IMR-90 (cell line): ENCODE measurements around the gene AKT2. TPM values are rescaled to one million over a fixed set of nuclear protein-coding genes. Genes with fewer than 3 reads are reported as not detected.

Source experiments
- ATAC-seq: fragments of 200-7000 bp; cut with Tn5 transposase; 2 replicates; pipeline ENCODE4 v1.9.1; 2020; ENCODE audit warnings: low read depth, mild to moderate bottlenecking, moderate library complexity
- BruUV-seq: library from RNA; stranded (reverse); fragments of 400-500 nt; replicated peaks from 2 replicates; lab custom pipeline; 2021; lab: Mats Ljungman, UMichigan
- CTCF ChIA-PET: fragments of 300-600 bp; formaldehyde crosslinking; extraction: SDS; loops from one replicate; lab custom pipeline; 2021; ENCODE audit warnings: antibody characterized with exemption; lab: Yijun Ruan, JAX
- POLR2A ChIA-PET: fragments of 300-600 bp; sonication (Branson Sonifier 250); formaldehyde crosslinking; loops from one replicate; lab custom pipeline; 2022; ENCODE audit warnings: antibody characterized with exemption; ENCODE audit not compliant: unreplicated experiment; lab: Charles Lee
- DNase-seq: peaks from one replicate; pipeline ENCODE4 v3.0.0; 2013
- H2AFZ ChIP-seq: replicated peaks from 2 replicates; pipeline ENCODE3; 2013; ENCODE audit warnings: low read length, mild to moderate bottlenecking; ENCODE audit not compliant: poor library complexity
- H2AK5ac ChIP-seq: 2 replicates; pipeline ENCODE4 v1.6.1; 2013; ENCODE audit warnings: low read depth, low read length, inconsistent platforms
- H2AK9ac ChIP-seq: replicated peaks from 2 replicates; pipeline ENCODE3; 2013; ENCODE audit warnings: mild to moderate bottlenecking, low read depth, low read length, moderate library complexity; ENCODE audit not compliant: poor library complexity
- H2BK120ac ChIP-seq: 2 replicates; pipeline ENCODE4 v1.6.1; 2013; ENCODE audit warnings: low read depth, low read length, inconsistent platforms
- H2BK15ac ChIP-seq: 3 replicates; pipeline ENCODE4 v1.6.1; 2013; ENCODE audit warnings: low read depth, low read length, inconsistent platforms
- H2BK20ac ChIP-seq: 2 replicates; pipeline ENCODE4 v1.6.1; 2013; ENCODE audit warnings: low read depth, mild to moderate bottlenecking, inconsistent platforms, low read length, moderate library complexity
- H2BK5ac ChIP-seq: 2 replicates; pipeline ENCODE4 v1.6.1; 2013; ENCODE audit warnings: mild to moderate bottlenecking, low read depth, low read length, inconsistent platforms; ENCODE audit not compliant: poor library complexity, severe bottlenecking
- H3K14ac ChIP-seq: replicated peaks from 2 replicates; pipeline ENCODE4 v1.6.1; 2013; ENCODE audit warnings: low read depth, low read length, inconsistent platforms
- H3K18ac ChIP-seq: 2 replicates; pipeline ENCODE4 v1.6.1; 2013; ENCODE audit warnings: low read depth, low read length, control low read depth
- H3K23ac ChIP-seq: 2 replicates; pipeline ENCODE4 v1.6.1; 2013; ENCODE audit warnings: low read depth, low read length, inconsistent platforms
- H3K27ac ChIP-seq: 2 replicates; pipeline ENCODE4 v1.5.1; 2013; ENCODE audit warnings: mild to moderate bottlenecking, control low read depth, low read length; ENCODE audit not compliant: insufficient read depth
- H3K27me3 ChIP-seq: 2 replicates; pipeline ENCODE4 v1.6.1; 2013; ENCODE audit warnings: low read length; ENCODE audit not compliant: control insufficient read depth, insufficient read depth
- H3K36me3 ChIP-seq: 2 replicates; pipeline ENCODE4 v1.6.1; 2013; ENCODE audit warnings: low read length, mixed read lengths; ENCODE audit not compliant: control insufficient read depth, insufficient read depth
- H3K4ac ChIP-seq: 2 replicates; pipeline ENCODE4 v1.6.1; 2013; ENCODE audit warnings: low read depth, low read length, inconsistent platforms
- H3K4me1 ChIP-seq: 2 replicates; pipeline ENCODE4 v1.6.1; 2013; ENCODE audit warnings: low read length, mixed read lengths; ENCODE audit not compliant: control insufficient read depth, insufficient read depth
- H3K4me2 ChIP-seq: 2 replicates; pipeline ENCODE4 v1.6.1; 2013; ENCODE audit warnings: low read depth, mild to moderate bottlenecking, control low read depth, low read length, moderate library complexity
- H3K4me3 ChIP-seq: 2 replicates; pipeline ENCODE4 v1.5.1; 2013; ENCODE audit warnings: low read depth, mild to moderate bottlenecking, control low read depth, low read length, moderate library complexity; ENCODE audit not compliant: insufficient read depth
- H3K56ac ChIP-seq: 2 replicates; pipeline ENCODE4 v1.6.1; 2013; ENCODE audit warnings: low read length, inconsistent platforms; ENCODE audit not compliant: insufficient read depth; ENCODE audit errors: extremely low read depth
- H3K79me1 ChIP-seq, 2 experiments: 2 replicates each; pipeline ENCODE4 v1.6.1; 2013; ENCODE audit warnings: low read length in 2 of 2, inconsistent platforms in 1 of 2, low read depth in 1 of 2
- H3K9ac ChIP-seq: 2 replicates; pipeline ENCODE4 v1.6.1; 2013; ENCODE audit warnings: low read depth, low read length, control low read depth
- H3K9me1 ChIP-seq: 2 replicates; pipeline ENCODE4 v1.6.1; 2013; ENCODE audit warnings: low read length, inconsistent platforms; ENCODE audit not compliant: insufficient read depth
- H3K9me3 ChIP-seq: 2 replicates; pipeline ENCODE4 v1.6.1; 2013; ENCODE audit warnings: low read length; ENCODE audit not compliant: control insufficient read depth, insufficient read depth
- H4K20me1 ChIP-seq: 2 replicates; pipeline ENCODE4 v1.6.1; 2013; ENCODE audit warnings: low read length, inconsistent platforms; ENCODE audit not compliant: insufficient read depth
- H4K5ac ChIP-seq: 2 replicates; pipeline ENCODE4 v1.6.1; 2013; ENCODE audit warnings: mild to moderate bottlenecking, low read depth, low read length, control low read depth
- H4K8ac ChIP-seq, 2 experiments: 2 replicates each; pipeline ENCODE4 v1.6.1; 2013; ENCODE audit warnings: low read depth in 2 of 2, low read length in 2 of 2, control low read depth in 1 of 2, inconsistent platforms in 1 of 2
- H4K91ac ChIP-seq: 2 replicates; pipeline ENCODE4 v1.6.1; 2013; ENCODE audit warnings: low read depth, low read length, inconsistent platforms; ENCODE audit not compliant: insufficient read depth
- BHLHE40 ChIP-seq: fragments of 150-350 bp; IDR thresholded peaks from 2 replicates; pipeline ENCODE4 v1.6.1; 2016; ENCODE audit warnings: mild to moderate bottlenecking, low read depth, low read length
- CEBPB ChIP-seq: IDR thresholded peaks from 2 replicates; pipeline ENCODE4 v1.6.1; 2012; ENCODE audit warnings: low read depth, low read length, improper control_type of control experiment
- CHD1 ChIP-seq: IDR thresholded peaks from 2 replicates; pipeline ENCODE4 v1.6.1; 2012; ENCODE audit warnings: low read depth, low read length, improper control_type of control experiment
- FOS ChIP-seq: fragments of 150-350 bp; IDR thresholded peaks from 2 replicates; pipeline ENCODE4 v1.6.1; 2016; ENCODE audit warnings: low read depth, low read length
- MAFK ChIP-seq: IDR thresholded peaks from 2 replicates; pipeline ENCODE4 v1.6.1; 2012; ENCODE audit warnings: low read depth, low read length, improper control_type of control experiment
- MAZ ChIP-seq: IDR thresholded peaks from 2 replicates; pipeline ENCODE4 v1.6.1; 2012; ENCODE audit warnings: low read depth, mild to moderate bottlenecking, low read length, improper control_type of control experiment, moderate library complexity, borderline replicate concordance
- MXI1 ChIP-seq: IDR thresholded peaks from 2 replicates; pipeline ENCODE4 v1.6.1; 2012; ENCODE audit warnings: low read depth, mild to moderate bottlenecking, low read length, moderate library complexity, borderline replicate concordance
- NFE2L2 ChIP-seq: fragments of 150-350 bp; IDR thresholded peaks from 2 replicates; pipeline ENCODE4 v1.6.1; 2016; ENCODE audit warnings: low read depth, mild to moderate bottlenecking, low read length
- POLR2A ChIP-seq: IDR thresholded peaks from 2 replicates; pipeline ENCODE4 v1.6.1; 2012; ENCODE audit warnings: mild to moderate bottlenecking, low read depth, low read length
- RAD21 ChIP-seq: IDR thresholded peaks from 2 replicates; pipeline ENCODE4 v1.6.1; 2012; ENCODE audit warnings: low read length, improper control_type of control experiment
- RCOR1 ChIP-seq: IDR thresholded peaks from 2 replicates; pipeline ENCODE4 v1.6.1; 2012; ENCODE audit warnings: mild to moderate bottlenecking, low read length, improper control_type of control experiment; ENCODE audit not compliant: insufficient replicate concordance
- RFX5 ChIP-seq: IDR thresholded peaks from 2 replicates; pipeline ENCODE4 v1.8.0; 2012; ENCODE audit warnings: low read depth, mild to moderate bottlenecking, low read length, moderate library complexity
- SMC3 ChIP-seq: fragments of 150-350 bp; IDR thresholded peaks from 2 replicates; pipeline ENCODE4 v1.6.1; 2016; ENCODE audit warnings: low read depth, mild to moderate bottlenecking, antibody characterized with exemption, low read length, moderate library complexity
- WGBS, 2 experiments: methylation state at CpG; one replicate each; pipeline versions ENCODE4 v1.1.5 to v1.1.7; 2013; ENCODE audit warnings: missing lambda C conversion rate in 2 of 2; ENCODE audit not compliant: insufficient read length in 1 of 2; ENCODE audit errors: extremely low coverage in 2 of 2; 5-methylcytosine and 5-hydroxymethylcytosine counted together
- dilution Hi-C: fragments of 300-500 bp; cut with HindIII; formaldehyde crosslinking; loops from one replicate; pipeline ENCODE4 v1.14.3; 2018; ENCODE audit warnings: low sequenced_read_pairs; ENCODE audit not compliant: unreplicated experiment
- in situ Hi-C: fragments of 300-500 bp; cut with MboI; formaldehyde crosslinking; loops from 3 replicates; pipeline ENCODE4 v1.14.3; 2019; ENCODE audit warnings: low sequenced_read_pairs, inconsistent platforms, mixed read lengths
- intact Hi-C: fragments of 100-400 bp; cut with micrococcal nuclease; formaldehyde crosslinking; loops from 2 replicates; pipeline ENCODE4 v1.10.0; 2022
- polyA plus RNA-seq, 3 experiments: library from polyadenylated mRNA; depleted of rRNA; stranded (reverse); fragments of >200 nt; gene quantifications; 2 replicates each; pipeline ENCODE4 v1.2.3, GENCODE V29; 2012; ENCODE audit warnings: low replicate concordance in 1 of 3
- total RNA-seq: library from RNA; depleted of rRNA; stranded (reverse); fragments of >200 nt; gene quantifications from 2 replicates; pipeline ENCODE4 v1.2.3, GENCODE V29; 2012
- TF ChIP-seq, protein P1 (sequence below): fragments of 150-350 bp; IDR thresholded peaks from 2 replicates; pipeline ENCODE4 v1.6.1; 2016; ENCODE audit warnings: low read depth, mild to moderate bottlenecking, low read length, moderate library complexity, borderline replicate concordance
- TF ChIP-seq, protein P2 (sequence below): fragments of 150-350 bp; IDR thresholded peaks from 2 replicates; pipeline ENCODE4 v1.6.1; 2017; ENCODE audit warnings: mild to moderate bottlenecking, antibody characterized with exemption, low read length, low read depth
- TF ChIP-seq, protein P3 (sequence below): conservative IDR thresholded peaks from 2 replicates; pipeline ENCODE4 v1.5.1; 2012; ENCODE audit warnings: mild to moderate bottlenecking, low read depth, low read length, improper control_type of control experiment

Gene AKT2
- total and polyA plus RNA-seq, 2 of the 4 experiments (the other 2 are of a cell fraction), result 61.5 to 104 TPM

DNA sequence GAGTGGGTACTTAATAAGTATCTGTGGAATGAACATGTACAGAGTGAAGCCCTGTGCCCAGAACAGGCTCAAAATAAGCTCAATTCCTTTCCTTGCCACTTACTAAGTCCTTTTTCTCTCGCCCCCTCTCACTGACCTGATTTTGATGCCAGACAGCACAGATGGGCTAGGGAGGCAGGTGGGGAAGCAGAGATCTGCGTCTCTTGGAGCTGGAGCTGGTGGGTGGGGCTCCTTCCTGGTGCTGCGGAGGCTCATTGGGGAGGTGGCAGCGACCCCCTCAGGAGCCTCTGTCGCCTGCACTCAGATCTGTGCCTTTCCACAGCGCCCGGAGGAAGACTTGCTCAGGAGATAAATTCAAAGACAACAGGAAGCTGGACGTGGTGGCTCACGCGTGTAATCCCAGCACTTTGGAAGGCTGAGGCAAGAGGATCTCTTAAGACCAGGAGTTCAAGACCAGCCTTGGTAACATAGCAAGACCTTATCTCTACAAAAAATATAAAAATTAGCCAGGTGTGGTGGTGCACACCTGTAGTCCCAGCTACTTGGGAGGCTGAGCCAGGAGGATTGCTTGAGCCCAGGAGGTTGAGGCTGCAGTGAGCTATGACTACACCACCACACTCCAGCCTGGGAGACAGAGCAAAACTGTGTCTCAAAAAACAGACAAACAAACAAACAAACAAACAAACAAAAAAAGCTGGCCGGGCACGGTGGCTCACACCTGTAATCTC, 14.6 kb downstream of the AKT2 start:
- H2AK9ac ChIP-seq, result no peak overlapping the region
- no peak for DNase-seq
- no peak overlapping the region for H3K18ac ChIP-seq
- H3K4me2 ChIP-seq, result no peak overlapping the region
- H3K4ac ChIP-seq, result no peak overlapping the region
- no peaks in the 10 kb centered on the region for H3K9me3 ChIP-seq
- H4K5ac ChIP-seq, result no peak overlapping the region
- 80% methylated on average over 3 of the region's 12 CpGs; no CpG with 5 or more reads in 1 of the 2 experiments for WGBS, 2 experiments
- no peak overlapping the region for H3K27ac ChIP-seq
- H3K56ac ChIP-seq, result no peak overlapping the region
- in situ Hi-C loops (no loop called here), intact Hi-C loops (no loop called here), dilution Hi-C loops (no loop called here)
- H3K23ac ChIP-seq, result no peak overlapping the region
- H2BK120ac ChIP-seq, result no peak overlapping the region
- no peaks in the 10 kb centered on the region for H3K27me3 ChIP-seq
- no peak overlapping the region for H2AK5ac ChIP-seq
- H3K14ac ChIP-seq, result no peak overlapping the region
- peaks cover 46 to 95% of the 10 kb centered on the region in 2 experiments for H3K79me1 ChIP-seq
- H3K9ac ChIP-seq, result no peak overlapping the region
- H3K9me1 ChIP-seq, result peaks cover 23% of the 10 kb centered on the region; the same call in 1 of the 2 replicates
- H3K4me3 ChIP-seq, result no peak overlapping the region
- peaks cover 14% of the 10 kb centered on the region for H3K4me1 ChIP-seq
- H2AFZ ChIP-seq, result no peak overlapping the region
- no TSS peak for BruUV-seq
- H2BK5ac ChIP-seq, result no peak overlapping the region
- no peak overlapping the region for H4K8ac ChIP-seq
- H2BK20ac ChIP-seq, result no peak overlapping the region
- H3K36me3 ChIP-seq, result peaks cover 7% of the 10 kb centered on the region; the same call in 1 of the 2 replicates
- ChIA-PET CTCF (no interaction called here), POLR2A (no interaction called here)
- H4K20me1 ChIP-seq, result peaks cover 81% of the 10 kb centered on the region
- TF ChIP-seq, protein P1, sequence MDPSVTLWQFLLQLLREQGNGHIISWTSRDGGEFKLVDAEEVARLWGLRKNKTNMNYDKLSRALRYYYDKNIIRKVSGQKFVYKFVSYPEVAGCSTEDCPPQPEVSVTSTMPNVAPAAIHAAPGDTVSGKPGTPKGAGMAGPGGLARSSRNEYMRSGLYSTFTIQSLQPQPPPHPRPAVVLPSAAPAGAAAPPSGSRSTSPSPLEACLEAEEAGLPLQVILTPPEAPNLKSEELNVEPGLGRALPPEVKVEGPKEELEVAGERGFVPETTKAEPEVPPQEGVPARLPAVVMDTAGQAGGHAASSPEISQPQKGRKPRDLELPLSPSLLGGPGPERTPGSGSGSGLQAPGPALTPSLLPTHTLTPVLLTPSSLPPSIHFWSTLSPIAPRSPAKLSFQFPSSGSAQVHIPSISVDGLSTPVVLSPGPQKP, result no peak
- TF ChIP-seq, protein P2, sequence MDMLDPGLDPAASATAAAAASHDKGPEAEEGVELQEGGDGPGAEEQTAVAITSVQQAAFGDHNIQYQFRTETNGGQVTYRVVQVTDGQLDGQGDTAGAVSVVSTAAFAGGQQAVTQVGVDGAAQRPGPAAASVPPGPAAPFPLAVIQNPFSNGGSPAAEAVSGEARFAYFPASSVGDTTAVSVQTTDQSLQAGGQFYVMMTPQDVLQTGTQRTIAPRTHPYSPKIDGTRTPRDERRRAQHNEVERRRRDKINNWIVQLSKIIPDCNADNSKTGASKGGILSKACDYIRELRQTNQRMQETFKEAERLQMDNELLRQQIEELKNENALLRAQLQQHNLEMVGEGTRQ, result no peak
- TF ChIP-seq MXI1 (no peak), RAD21 (no peak), BHLHE40 (no peak), NFE2L2 (no peak), MAZ (no peak), CHD1 (no peak), POLR2A (no peak), MAFK (no peak), RFX5 (no peak), SMC3 (no peak), CEBPB (no peak), RCOR1 (no peak), FOS (no peak)
- TF ChIP-seq, protein P3, sequence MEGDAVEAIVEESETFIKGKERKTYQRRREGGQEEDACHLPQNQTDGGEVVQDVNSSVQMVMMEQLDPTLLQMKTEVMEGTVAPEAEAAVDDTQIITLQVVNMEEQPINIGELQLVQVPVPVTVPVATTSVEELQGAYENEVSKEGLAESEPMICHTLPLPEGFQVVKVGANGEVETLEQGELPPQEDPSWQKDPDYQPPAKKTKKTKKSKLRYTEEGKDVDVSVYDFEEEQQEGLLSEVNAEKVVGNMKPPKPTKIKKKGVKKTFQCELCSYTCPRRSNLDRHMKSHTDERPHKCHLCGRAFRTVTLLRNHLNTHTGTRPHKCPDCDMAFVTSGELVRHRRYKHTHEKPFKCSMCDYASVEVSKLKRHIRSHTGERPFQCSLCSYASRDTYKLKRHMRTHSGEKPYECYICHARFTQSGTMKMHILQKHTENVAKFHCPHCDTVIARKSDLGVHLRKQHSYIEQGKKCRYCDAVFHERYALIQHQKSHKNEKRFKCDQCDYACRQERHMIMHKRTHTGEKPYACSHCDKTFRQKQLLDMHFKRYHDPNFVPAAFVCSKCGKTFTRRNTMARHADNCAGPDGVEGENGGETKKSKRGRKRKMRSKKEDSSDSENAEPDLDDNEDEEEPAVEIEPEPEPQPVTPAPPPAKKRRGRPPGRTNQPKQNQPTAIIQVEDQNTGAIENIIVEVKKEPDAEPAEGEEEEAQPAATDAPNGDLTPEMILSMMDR, result no peak
- no peak overlapping the region for H4K91ac ChIP-seq
- no peak overlapping the region for H2BK15ac ChIP-seq
- no peak for ATAC-seq
